ENCODE results near the gene SRP68.

GRCh38 chr17:76088041-76088867, 15.9 kb upstream of the SRP68 start:
- TF ChIP-seq, protein P1, sequence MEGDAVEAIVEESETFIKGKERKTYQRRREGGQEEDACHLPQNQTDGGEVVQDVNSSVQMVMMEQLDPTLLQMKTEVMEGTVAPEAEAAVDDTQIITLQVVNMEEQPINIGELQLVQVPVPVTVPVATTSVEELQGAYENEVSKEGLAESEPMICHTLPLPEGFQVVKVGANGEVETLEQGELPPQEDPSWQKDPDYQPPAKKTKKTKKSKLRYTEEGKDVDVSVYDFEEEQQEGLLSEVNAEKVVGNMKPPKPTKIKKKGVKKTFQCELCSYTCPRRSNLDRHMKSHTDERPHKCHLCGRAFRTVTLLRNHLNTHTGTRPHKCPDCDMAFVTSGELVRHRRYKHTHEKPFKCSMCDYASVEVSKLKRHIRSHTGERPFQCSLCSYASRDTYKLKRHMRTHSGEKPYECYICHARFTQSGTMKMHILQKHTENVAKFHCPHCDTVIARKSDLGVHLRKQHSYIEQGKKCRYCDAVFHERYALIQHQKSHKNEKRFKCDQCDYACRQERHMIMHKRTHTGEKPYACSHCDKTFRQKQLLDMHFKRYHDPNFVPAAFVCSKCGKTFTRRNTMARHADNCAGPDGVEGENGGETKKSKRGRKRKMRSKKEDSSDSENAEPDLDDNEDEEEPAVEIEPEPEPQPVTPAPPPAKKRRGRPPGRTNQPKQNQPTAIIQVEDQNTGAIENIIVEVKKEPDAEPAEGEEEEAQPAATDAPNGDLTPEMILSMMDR (IDR thresholded peaks at IDR 0.05) = no peak
- TF ChIP-seq POLR2A (IDR thresholded peaks at IDR 0.05) (no peak), EP300 (IDR thresholded peaks at IDR 0.05) (no peak)
